SHP77 treated with DMSO at 0.1 percent for 48 hours (cell line): ENCODE results near the gene SH3PXD2B.
A peak's percentile ranks its signal among the peaks of the same experiment; 100 is the strongest.
"Not testable (repeated sequence)": the region's sequence is repeated elsewhere in the genome, so short reads cannot be mapped to it uniquely, and the experiment has no call there.

ENCODE experiments used
- DNase-seq: peaks from one replicate; lab custom pipeline; 2025; lab: John Stamatoyannopoulos, UW

SH3PXD2B gene

DNA sequence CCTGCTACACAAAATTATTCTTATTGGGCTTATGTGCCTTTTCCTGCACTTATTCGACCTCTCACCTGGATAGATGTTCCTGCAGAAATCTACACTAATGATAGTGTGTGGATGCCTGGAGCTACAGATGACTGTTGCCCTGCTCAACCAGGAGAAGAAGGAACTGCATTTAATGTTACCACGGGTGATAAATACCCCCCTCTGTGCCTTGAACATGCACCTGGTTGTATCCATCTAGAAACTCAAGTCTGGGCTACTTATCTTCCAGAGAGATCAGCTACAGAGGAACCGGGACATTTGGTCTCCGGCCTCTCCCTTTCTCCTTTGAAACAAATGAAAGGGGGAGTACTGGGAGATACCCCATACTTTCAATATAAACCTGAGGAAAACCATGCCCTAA lies 54.5 kb downstream of the SH3PXD2B start:
- DNase-seq: no peak

DNA sequence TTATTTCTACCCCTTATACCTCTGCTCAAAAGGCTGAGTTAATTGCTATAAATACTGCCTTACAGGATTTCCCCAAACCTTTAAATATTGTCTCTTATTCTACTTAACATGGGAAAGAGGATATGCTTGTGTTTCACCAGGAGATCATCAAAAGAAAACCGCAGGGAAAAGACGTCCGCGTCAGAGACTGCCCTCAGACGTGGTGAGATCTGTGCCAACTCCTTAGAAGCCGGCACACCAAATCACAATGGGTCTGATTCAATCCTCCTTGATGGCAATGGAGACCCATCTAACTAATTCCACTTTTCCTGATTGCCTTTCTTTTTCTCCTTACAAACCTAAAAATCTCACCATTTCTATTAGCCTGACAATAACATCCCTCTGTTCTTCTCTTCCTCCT lies 55.0 kb downstream of the SH3PXD2B start:
- no peak for DNase-seq

DNA sequence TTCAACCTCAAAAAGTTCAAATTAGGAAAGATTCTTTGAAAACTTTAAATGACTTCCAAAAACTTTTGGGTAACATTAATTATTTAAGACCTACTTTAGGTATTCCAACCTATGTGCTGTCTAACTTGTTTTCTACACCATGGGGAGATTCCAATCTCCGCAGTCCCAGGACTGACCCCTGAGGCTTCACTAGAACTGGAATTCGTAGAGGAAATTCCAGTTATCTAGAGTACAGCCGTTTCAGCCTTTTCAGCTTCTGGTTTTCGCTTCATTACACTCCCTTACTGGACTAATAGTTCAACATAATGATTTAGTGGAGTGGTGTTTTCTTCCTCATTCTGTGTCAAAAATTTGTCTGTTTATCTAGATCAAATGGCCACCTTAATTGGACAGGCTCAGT lies 55.7 kb downstream of the SH3PXD2B start:
- not testable (repeated sequence) for DNase-seq

DNA sequence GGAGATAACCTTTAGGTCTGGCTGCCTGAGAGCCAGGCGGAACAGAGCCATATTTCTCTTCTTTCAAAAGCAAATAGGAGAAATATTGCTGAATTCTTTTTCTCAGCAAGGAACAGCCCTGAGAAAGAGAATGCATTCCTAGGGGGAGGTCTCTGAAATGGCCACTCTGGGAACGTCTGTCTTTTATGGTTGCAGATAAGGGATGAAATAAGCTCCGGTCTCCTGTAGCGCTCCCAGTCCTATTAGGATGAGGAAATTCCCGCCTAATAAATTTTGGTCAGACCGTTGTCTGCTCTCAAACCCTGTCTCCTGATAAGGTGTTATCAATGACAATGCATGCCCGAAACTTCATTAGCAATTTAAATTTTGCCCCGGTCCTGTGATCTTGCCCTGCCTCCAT lies 57.3 kb downstream of the SH3PXD2B start:
- DNase-seq: not testable (repeated sequence)

DNA sequence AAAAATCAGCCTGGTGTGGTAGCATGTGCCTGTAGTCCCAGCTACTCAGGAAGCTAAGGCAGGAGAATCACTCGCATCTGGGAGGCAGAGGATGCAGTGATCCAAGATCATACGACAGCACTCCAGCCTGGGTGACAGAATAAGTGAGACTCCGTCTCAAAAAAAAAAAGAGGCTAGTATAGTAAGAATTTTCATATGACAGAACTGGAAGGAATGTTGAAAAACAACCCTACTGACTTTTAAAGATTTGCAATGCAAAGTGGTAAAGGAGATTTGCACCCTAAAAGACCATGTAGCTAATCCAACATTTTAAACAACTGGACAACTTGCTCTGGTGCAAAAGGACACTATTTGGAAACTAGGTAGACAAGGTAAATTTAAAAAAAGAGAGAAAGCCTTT lies 58.1 kb downstream of the SH3PXD2B start:
- DNase-seq: no peak

DNA sequence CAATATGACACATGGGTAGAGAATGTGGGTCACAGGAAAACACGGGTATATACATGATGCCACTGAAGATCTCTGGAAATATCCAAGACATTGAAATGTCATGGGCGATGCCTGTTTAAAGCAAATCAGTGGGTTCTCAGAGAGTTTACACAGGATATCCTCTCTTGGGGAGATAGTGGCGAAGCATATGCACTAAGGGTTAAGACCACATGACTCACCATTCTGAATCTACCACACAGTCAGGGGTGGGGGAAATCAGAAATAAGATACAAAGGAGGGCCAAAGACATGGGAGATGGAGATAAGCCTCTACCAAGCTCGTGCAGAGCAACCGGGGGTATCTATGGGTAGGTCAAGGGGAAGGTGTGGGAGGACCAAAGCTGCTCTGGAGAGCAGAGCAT lies 58.8 kb downstream of the SH3PXD2B start:
- DNase-seq: no peak

DNA sequence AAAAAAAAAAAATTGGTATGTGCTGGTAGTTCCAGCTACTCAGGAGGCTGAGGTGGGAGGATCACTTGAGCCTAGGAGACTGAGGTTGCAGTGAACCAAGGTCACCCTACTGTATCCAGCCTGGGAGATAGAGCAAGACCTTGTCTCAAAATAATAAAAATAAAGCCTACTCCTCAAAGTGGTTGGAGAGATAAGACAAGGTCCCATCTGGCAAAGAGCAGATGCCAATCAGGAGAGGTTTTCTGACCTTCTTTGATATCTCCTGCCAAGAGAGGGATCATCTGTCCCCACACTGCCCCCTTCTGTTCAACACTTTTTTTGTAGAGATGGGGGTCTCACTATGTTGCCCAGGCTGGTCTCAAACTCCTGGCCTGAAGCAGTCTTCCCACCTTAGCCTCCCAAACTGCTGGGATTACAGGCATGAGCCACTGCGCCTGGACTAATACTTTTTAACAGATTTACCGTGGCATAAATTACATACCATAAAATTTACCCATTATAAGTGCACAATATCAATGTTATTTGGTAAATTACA lies 64.7 kb downstream of the SH3PXD2B start:
- no peak for DNase-seq

DNA sequence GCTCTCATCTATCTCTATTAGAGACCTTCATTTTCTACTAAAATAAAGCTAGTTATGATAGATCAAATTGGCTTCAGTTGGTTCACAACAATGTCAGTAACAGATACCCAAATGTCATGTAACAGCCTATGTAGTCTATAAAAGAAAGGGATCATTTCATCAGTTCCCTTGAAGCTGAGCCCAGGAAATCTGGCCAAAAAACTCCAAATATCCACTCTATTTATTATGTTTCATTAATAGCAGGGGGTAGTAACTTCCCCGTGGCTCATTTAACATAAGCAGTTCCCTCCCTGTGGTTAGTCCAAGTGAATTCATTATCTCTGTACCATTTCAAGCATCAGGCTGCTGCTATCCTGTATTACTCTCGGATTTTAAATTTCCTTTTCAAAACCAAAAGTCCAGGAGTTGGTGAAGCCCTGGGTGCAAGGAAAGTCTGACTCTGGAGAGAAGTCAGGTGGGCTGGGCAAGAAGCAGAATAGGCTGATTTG lies 66.0 kb downstream of the SH3PXD2B start:
- no peak for DNase-seq

DNA sequence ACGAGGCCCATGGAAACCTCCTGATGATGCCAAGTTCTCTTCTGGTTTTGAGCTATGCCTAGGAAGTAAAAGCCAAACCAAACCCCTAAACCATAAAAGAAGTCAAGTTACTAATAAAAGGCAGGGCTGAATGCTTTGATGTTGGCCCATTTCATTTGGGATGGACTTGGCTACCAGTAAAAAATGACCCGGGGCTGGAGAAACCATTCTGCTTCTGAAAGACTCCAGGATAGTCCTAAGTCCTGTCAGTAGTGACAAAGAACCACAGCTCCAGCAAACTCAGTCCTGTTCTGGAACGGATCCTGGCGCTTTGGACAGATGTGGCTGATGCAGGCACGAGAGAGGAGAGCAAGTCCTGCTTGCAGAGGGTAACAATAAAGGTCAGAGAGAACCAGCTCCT lies 68.6 kb downstream of the SH3PXD2B start:
- no peak for DNase-seq

DNA sequence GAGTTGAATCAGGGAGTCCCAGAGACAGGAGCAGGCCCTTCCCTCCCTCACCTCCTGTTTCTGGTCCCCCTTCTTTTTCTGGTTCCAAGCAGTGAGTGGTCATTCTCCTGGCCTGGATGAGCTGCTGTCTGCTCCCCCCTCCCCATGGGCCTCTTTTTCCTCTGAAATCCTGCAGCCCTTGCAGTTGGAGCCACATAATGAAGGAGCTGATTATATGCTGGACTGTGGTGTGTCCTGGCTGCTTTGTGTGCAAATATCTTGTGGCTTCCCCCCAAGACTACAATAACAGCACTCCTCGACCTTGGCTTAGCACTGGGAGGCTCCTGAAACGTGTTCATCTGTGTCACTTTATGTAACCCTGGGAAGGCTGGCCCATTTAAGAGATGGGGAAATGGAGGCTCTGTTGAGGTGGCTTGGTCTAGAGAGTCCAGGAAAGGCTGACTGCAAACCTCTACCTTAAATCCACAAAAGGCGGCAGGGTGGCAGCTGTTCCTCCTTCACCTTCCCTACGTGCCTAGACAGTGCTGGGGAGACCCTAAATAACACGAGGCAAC lies 69.2 kb downstream of the SH3PXD2B start:
- DNase-seq: no peak

DNA sequence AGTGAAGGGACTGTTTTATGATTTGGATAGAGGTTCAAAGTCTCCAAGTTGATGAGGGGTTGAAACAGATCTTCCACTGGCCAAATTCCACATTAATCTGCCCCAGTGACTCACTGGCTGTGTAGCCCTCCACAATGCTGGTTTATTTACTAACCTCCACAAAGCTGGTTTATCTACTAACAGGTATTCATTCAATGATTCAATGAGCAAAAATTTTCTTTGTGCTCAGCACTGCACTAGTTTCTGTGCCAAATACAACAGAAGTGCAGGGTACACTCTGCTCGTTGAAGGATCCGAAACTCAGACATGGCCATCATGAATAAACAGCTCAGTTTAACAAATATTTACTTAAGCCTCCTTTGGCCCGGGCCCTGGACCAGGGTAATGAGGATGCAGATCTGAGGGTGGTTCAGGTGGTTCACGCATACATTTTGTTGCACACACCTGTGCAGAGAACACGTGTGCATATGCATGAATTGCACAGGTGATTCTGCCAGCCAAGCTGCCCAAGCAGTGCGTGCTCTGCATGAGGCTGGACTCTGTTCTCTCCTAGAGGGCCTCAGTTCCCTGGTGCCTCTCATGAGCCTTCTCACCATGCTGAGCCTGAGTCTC lies 71.0 kb downstream of the SH3PXD2B start:
- peak; percentile 31 for DNase-seq

DNA sequence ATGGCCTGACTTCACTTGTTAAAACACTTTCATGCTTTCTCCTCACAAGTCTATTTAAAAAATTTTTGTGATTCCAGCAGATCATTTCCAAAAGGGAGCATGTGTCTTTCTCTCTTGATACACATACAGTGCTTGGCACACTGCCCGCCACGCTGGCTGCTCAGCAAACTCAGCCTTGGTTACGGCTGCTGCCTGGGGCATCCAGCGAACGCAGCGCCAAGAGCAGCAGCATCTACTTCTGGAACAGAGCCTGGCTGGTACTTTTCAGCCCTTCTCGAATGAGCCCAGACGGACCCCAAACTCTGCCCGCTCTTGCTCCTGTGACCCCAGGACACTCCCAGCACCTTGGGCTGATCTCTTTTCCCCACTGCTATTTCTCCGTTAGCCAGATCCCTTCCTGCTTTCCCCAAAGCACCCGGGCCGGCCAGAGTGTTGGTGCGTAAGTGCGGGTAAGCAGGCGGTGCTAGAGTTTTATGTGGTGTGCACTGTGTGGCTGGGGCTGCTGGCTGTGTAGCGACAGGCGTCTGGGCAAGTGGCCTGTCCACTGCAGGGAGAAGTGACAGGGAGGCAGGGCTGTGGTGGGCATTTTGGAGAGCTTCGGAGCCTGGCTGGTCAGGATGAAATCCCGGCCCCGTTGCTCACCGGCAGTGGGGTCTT lies 73.2 kb downstream of the SH3PXD2B start:
- no peak for DNase-seq

DNA sequence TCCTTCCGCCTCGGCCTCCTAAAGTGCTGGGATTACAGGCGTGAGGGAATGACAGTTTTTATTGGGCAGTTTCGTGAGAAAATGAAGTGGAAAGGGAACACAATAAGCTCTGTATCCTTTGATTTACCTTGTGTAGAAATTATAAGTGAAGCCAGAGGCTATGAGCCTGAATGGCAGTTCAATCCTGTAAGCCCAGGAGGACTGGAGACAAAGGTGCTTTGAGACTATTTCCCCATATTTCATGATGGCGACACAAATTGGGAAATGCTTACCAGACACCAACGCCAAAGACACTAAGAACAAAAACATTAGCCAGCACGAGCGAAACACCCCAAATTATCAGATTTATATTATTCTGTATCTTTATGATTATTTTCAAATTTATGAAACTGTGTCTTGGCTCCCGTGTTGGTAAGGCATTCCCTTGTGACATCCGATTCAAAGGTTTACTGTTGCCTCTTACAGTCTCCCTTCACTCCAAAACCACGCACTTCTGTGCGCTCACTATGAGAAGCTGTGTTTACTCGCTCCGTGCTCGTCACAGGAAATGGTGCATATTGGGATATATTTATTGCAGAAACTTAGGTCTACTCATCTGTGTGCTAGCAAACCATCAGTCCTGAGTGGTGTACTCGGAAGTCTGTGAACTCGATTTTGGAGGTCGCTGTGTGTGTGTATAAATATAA lies 73.9 kb downstream of the SH3PXD2B start:
- no peak for DNase-seq

DNA sequence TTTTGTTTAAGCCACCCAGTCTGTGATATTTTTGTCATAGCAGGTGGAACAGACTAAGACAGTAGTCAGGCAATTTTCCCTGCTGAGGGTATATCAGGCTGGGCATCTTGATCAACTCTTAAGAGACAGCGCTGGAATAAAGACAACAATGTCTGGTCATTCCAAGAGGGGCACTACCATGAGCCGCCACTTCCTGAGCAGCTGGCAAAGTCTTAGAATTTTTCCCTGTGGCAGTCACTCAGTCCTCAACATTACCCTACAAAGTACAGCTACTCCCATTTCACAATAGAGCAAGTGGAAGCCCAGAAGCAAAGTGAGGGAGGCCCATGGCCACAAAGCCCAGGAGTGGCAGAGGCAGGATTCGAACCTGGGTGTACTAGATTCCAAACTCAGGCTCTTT lies 74.8 kb downstream of the SH3PXD2B start:
- no peak for DNase-seq

DNA sequence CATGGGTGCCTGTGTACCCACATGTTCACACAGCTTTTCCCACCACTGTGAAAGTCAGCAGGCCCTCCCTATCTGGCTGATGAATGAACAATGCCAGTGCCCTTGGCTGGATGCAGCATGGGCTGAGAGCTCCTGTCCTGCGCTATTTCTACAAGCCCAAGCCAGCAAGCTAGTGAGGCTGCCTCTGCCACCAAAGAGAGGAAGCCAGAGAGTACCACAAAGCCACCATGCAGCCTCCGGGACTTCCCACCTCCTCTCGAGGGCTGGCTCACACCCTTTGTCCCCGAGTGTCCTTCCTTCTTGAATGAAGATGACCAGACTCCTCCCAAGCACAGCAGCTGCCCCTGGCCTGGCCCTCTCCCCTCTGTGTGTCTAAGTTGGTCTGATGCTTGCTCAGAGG lies 76.5 kb downstream of the SH3PXD2B start:
- no peak for DNase-seq

DNA sequence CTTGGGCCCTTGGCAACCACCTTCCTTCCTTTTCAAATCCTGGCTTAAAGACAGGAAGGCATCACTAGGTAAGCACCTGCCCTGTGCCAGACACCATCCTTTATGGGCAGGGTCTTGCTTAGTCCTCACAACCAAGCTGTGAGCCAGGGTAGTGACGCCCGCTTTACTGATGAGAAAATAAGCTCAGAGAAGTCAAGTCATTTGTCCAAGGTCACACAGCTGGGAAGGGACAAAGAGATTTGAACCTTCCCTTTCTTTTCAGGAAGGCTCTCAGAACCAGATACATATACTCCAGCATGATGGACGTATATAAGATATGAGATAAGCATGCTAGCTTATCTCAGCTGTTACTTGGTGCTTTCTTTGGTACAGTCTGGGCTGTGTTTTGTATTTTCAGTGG lies 76.9 kb downstream of the SH3PXD2B start:
- no peak for DNase-seq

DNA sequence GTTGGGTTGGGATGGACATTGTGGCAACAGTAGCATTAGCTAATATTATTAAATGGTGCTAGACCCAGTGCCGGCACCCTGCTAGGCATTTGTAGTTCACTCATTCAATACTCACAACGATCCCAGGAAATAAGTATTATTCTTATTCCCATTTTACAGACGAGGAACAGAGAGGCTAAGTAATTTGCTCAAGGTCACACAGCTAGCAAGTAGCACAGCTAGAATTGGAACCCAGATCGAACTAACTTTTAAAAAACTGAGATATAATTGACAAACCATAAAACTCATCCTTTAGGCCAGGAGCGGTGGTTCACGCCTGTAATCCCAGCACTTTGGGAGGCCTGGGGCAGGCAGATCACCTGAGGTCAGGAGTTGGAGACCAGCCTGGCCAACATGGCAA lies 79.5 kb downstream of the SH3PXD2B start:
- no peak for DNase-seq

DNA sequence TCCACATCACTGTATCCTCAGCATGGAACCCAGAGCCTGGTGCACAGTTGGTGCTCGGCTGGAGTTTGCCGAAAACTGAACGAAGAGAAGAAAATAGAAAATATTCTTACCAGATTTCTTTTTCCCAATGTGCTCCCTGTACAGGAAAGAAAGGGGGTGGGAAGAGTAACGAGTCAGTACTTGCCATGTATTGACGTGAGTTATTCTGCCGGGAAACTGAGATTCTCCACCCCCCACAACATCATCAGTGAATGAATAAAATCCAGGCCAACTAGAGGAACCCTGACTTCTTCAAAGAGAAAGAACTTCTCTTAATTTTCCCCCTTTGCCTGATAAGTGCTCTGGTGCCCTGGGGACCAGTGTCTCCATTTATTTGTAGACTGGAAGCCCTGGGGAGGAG lies 80.6 kb downstream of the SH3PXD2B start:
- DNase-seq: no peak

DNA sequence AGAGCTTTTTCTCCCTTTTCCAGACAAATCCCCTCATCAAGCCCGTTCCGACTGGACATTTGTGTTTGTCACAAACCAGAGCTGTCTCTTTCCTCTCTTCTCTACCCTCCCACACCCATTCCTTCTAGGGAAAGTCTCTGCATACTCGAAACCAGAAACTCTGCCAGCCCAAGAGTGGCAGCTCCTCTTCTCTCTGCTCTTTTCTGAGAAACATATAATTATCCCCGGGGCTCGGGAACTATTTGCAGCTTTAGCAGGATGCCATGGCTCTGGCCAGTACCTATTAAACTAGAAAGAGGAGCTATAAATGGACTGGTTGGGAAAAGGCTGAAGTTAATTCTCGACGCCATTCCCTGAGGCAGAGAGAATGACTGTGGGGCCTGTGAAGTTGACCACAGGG lies 82.6 kb downstream of the SH3PXD2B start:
- DNase-seq: no peak

DNA sequence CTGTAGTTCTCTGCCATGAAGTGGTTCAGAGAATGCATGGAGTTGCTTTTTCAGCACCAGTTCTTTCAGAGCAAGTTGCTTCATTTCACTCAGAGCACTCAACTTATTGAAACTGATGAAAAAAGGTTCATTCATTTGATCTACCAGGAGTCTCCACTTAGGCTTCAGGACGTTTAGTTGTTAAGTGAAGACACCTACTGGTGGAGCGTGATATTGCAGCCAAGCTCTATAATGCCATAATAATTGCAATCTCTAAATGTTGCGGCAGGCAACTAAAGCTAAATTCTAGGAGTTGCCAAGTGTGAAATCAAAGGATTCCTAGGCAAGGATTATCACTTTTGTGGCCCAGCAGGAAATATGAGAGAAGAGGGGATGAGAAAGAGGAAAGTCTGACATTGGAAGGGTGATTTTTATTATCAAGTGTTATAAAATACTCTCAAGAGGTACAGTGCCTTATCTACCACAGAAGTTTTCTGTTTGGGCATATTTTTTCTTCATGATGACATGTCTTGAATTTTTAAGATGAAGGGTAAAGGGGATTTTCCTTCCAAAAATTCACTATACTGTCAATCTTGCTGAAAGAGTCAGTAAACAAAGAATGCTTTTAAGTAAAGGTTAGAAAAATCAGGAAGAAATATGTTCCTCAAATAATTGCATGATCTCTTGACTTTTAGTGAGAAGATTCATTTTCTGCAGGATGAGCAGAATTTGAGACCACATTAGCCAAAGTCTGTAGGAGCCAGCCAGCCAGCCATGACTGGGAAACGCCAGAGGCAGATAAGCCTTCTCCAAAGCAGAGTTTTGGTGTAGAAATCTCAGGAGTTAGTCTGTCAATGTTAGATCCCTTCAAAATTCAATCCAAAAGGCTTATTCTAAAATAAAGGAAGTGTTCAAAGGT lies 83.4 kb downstream of the SH3PXD2B start:
- no peak for DNase-seq

DNA sequence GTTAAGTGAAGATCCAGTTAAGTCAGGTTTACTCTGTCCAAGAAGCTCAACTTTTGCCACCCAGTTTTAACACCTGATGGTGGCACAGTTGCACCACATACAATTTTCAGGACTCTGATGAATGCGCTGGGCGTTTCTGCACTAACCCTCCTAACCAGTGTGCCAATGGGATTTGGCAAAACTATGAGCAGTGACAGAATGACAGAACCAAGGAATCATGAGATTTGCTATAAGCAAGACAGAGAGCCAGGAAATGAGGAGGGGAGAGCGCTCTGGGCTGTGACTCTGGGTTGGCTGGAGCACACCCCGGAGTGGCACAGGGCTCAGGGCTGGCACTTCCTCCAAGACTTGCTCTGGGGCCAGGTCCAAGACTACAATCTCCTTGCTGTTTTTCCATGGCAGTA lies 84.1 kb downstream of the SH3PXD2B start:
- no peak for DNase-seq

DNA sequence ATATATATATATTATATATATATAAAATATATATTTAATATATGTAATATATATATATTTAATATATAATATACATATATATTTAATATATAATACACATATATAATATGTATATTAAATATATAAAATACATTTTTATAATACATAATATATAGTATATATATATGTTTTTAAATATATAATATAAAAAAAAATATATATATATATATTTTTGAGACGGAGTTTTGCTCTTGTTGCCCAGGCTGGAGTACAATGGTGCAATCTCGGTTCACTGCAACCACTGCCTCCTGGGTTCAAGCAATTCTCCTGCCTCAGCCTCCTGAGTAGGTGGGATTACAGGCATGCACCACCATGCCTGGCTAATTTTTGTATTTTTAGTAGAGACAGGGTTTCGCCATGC lies 85.6 kb downstream of the SH3PXD2B start:
- DNase-seq: not testable (repeated sequence)
